CD14-positive monocyte (primary cell): Measurements from ENCODE around the gene NAGPA. TPM values are rescaled to one million over a fixed set of nuclear protein-coding genes. Genes with fewer than 3 reads are reported as not detected.
A peak's percentile ranks its signal among the peaks of the same experiment; 100 is the strongest.
"Not testable (repeated sequence)": the region's sequence is repeated elsewhere in the genome, so short reads cannot be mapped to it uniquely, and the experiment has no call there.

Experiments used
- DNase-seq, 3 donors: peaks; one replicate each; pipeline ENCODE4 v3.0.0-alpha.2; 2011 to 2022
- H2AFZ ChIP-seq: 2 replicates; pipeline ENCODE4 v1.6.0; 2012; ENCODE audit warnings: mild to moderate bottlenecking, low read depth, low read length, inconsistent platforms; ENCODE audit not compliant: insufficient read depth, poor library complexity, severe bottlenecking
- H3K27ac ChIP-seq, 2 donors: 1 replicate in 1 of 2; 2 replicates in 1 of 2; pipeline ENCODE4 v1.5.1; 2012 to 2013; ENCODE audit warnings: low read length in 2 of 2, control low read depth in 1 of 2, inconsistent platforms in 1 of 2, low read depth in 1 of 2, mild to moderate bottlenecking in 1 of 2
- H3K27me3 ChIP-seq, 2 donors: one replicate each; pipeline versions ENCODE4 v1.6.0 to v1.6.1; 2011 to 2013; ENCODE audit warnings: low read length in 2 of 2; ENCODE audit not compliant: control insufficient read depth in 2 of 2, insufficient read depth in 2 of 2
- H3K36me3 ChIP-seq, 2 donors: replicated peaks in 1 of 2; 1 replicate in 1 of 2; 2 replicates in 1 of 2; pipeline versions ENCODE4 v1.5.1 to v1.6.1; 2012 to 2013; ENCODE audit warnings: low read length in 2 of 2, control low read depth in 1 of 2, inconsistent platforms in 1 of 2, mild to moderate bottlenecking in 1 of 2; ENCODE audit not compliant: insufficient read depth in 2 of 2, control insufficient read depth in 1 of 2
- H3K4me1 ChIP-seq, 2 donors: 1 replicate in 1 of 2; 2 replicates in 1 of 2; pipeline versions ENCODE4 v1.5.1 to v1.6.1; 2012 to 2013; ENCODE audit warnings: low read length in 2 of 2, control low read depth in 1 of 2, inconsistent platforms in 1 of 2, mild to moderate bottlenecking in 1 of 2, moderate library complexity in 1 of 2; ENCODE audit not compliant: insufficient read depth in 2 of 2, control insufficient read depth in 1 of 2
- H3K4me2 ChIP-seq: replicated peaks from 2 replicates; pipeline ENCODE3; 2012; ENCODE audit warnings: low read length, moderate library complexity, mild to moderate bottlenecking; ENCODE audit not compliant: poor library complexity, severe bottlenecking; ENCODE audit errors: extremely low read depth
- H3K4me3 ChIP-seq, 3 experiments: fragments of 200-600 bp in 1 of 3; sonication (generic) in 1 of 3; replicated peaks in 1 of 3; 1 replicate in 2 of 3; 2 replicates in 1 of 3; pipeline ENCODE4 v1.5.1; 2011 to 2013; ENCODE audit warnings: low read length in 3 of 3, mild to moderate bottlenecking in 3 of 3, control low read depth in 2 of 3, low read depth in 2 of 3, inconsistent platforms in 1 of 3, moderate library complexity in 1 of 3
- H3K79me2 ChIP-seq: 2 replicates; pipeline ENCODE4 v1.6.0; 2012; ENCODE audit warnings: mild to moderate bottlenecking, control low read depth, inconsistent platforms, low read length, moderate library complexity; ENCODE audit not compliant: insufficient read depth
- H3K9ac ChIP-seq: 2 replicates; pipeline ENCODE4 v1.6.0; 2017; ENCODE audit warnings: low read length, mild to moderate bottlenecking; ENCODE audit not compliant: insufficient read depth, poor library complexity, severe bottlenecking
- H3K9me3 ChIP-seq, 2 donors: replicated peaks in 1 of 2; 1 replicate in 1 of 2; 2 replicates in 1 of 2; pipeline versions ENCODE4 v1.5.1 to v1.6.1; 2012 to 2013; ENCODE audit warnings: low read length in 2 of 2, control low read depth in 1 of 2; ENCODE audit not compliant: control insufficient read depth in 1 of 2, insufficient read depth in 1 of 2
- H4K20me1 ChIP-seq: 2 replicates; pipeline ENCODE4 v1.6.0; 2012; ENCODE audit warnings: mild to moderate bottlenecking, low read length, control low read depth, moderate library complexity; ENCODE audit not compliant: insufficient read depth
- H3K27ac Mint-ChIP-seq, 7 donors: one replicate each; pipeline ENCODE4 v1.8.0; 2020; ENCODE audit warnings: mild to moderate bottlenecking in 7 of 7, mixed read lengths in 7 of 7, moderate library complexity in 6 of 7, inconsistent platforms in 2 of 7
- H3K27me3 Mint-ChIP-seq, 3 donors: one replicate each; pipeline ENCODE4 v1.8.0; 2021 to 2022; ENCODE audit warnings: low read depth in 3 of 3, mild to moderate bottlenecking in 3 of 3, mixed read lengths in 3 of 3, moderate library complexity in 3 of 3, inconsistent platforms in 1 of 3
- H3K36me3 Mint-ChIP-seq, 2 donors: one replicate each; pipeline ENCODE4 v1.8.0; 2020; ENCODE audit warnings: mixed read lengths in 2 of 2, inconsistent platforms in 1 of 2, mild to moderate bottlenecking in 1 of 2
- H3K4me1 Mint-ChIP-seq: one replicate; pipeline ENCODE4 v1.8.0; 2020; ENCODE audit warnings: mild to moderate bottlenecking, mixed read lengths
- H3K4me3 Mint-ChIP-seq, 2 donors: one replicate each; pipeline ENCODE4 v1.8.0; 2020; ENCODE audit warnings: mild to moderate bottlenecking in 2 of 2, mixed read lengths in 2 of 2, moderate library complexity in 1 of 2
- H3K9me3 Mint-ChIP-seq, 7 donors: one replicate each; pipeline ENCODE4 v1.8.0; 2020 to 2022; ENCODE audit warnings: mixed read lengths in 7 of 7, mild to moderate bottlenecking in 6 of 7, moderate library complexity in 6 of 7, inconsistent platforms in 2 of 7
- CTCF ChIP-seq: fragments of 200-600 bp; IDR thresholded peaks from one replicate; pipeline ENCODE4 v1.8.0; 2022; ENCODE audit warnings: antibody characterized with exemption, mild to moderate bottlenecking
- WGBS: methylation state at CpG from one replicate; pipeline ENCODE4 v1.1.5; 2013; ENCODE audit warnings: missing lambda C conversion rate; ENCODE audit not compliant: insufficient coverage; 5-methylcytosine and 5-hydroxymethylcytosine counted together
- intact Hi-C, 2 donors: fragments of 100-400 bp; cut with micrococcal nuclease; formaldehyde crosslinking; loops; one replicate each; pipeline versions ENCODE4 v1.15.0 to v1.15.1; 2023
- polyA minus RNA-seq: library from RNA; depleted of rRNA, polyadenylated mRNA; stranded (reverse); fragments of >200 nt; gene quantifications from 2 replicates; pipeline ENCODE4 v1.2.3, GENCODE V29; 2012
- polyA plus RNA-seq, 3 donors: library from polyadenylated mRNA; depleted of rRNA in 1 of 3; unstranded in 2 of 3; stranded (reverse) in 1 of 3; fragments of 300-500 nt in 2 of 3; fragments of >200 nt in 1 of 3; fragmentation: Illumina TruSeq in 2 of 3; gene quantifications; 1 replicate in 2 of 3; 2 replicates in 1 of 3; pipeline ENCODE4 v1.2.3, GENCODE V29; 2012 to 2021
- total RNA-seq, 12 experiments: library from RNA in 1 of 12; stranded (reverse) in 1 of 12; fragments of 120-200 nt in 1 of 12; gene quantifications; one replicate each; pipeline ENCODE4 v1.2.4 and lab custom pipeline; 2013 to 2026; ENCODE audit warnings: mixed read lengths in 6 of 12, inconsistent platforms in 1 of 12

NAGPA gene
- 39.8 TPM for total RNA-seq (2013)
- polyA plus RNA-seq (10 to 100 TPM; 44.1 to 51.5 (median 44.9) TPM), polyA minus RNA-seq (28.7 and 47.9 TPM in 2 replicates), total RNA-seq (lab: John Stamatoyannopoulos, UW) (4.0 to 25.1 (median 16.6) reads per million in 11 experiments)

GRCh38 chr16:5033256-5034166 is at the start of gene NAGPA:
NAGPA (minus strand) TSS chr16:5033935; CDS start chr16:5033914, 21 bp downstream.
- H3K4me3 Mint-ChIP-seq: peak within 1 kb of the TSS; percentile 88 to 92
- Histone ChIP-seq H3K27me3 (no peaks in the 10 kb centered on the region), H2AFZ (peak within 1 kb of the TSS; percentile 93), H3K4me1 (peaks cover 18 to 21% of the 10 kb centered on the region in 2 donors), H3K9me3 (no peaks in the 10 kb centered on the region), H3K9ac (peak within 1 kb of the TSS; percentile 88), H3K27ac (peak within 1 kb of the TSS; percentile 79 to 88), H4K20me1 (peaks cover 14% of the 10 kb centered on the region), H3K4me2 (peak within 1 kb of the TSS; percentile 95), H3K36me3 (peaks cover 14 to 32% of the 10 kb centered on the region in 2 donors), H3K4me3 (peak within 1 kb of the TSS; percentile 66 to 93 (median 78)), H3K79me2 (peaks cover 8% of the 10 kb centered on the region)
- TF ChIP-seq CTCF: no peak
- peaks cover 0 to 2% (median 0%) of the 10 kb centered on the region in 7 donors for H3K9me3 Mint-ChIP-seq
- under 1% methylated on average over 96 of the region's 104 CpGs for WGBS
- peaks cover 27 to 30% of the 10 kb centered on the region in 2 donors for H3K36me3 Mint-ChIP-seq
- peaks cover 30% of the 10 kb centered on the region for H3K4me1 Mint-ChIP-seq
- intact Hi-C loops: no loop called here
- peaks cover 0 to 5% (median 0%) of the 10 kb centered on the region in 3 donors for H3K27me3 Mint-ChIP-seq
- DNase-seq: peak; percentile 72 to 75 (median 73)
- H3K27ac Mint-ChIP-seq: peak within 1 kb of the TSS; percentile 78 to 91 (median 81)

- DNase-seq, H3K4me1 ChIP-seq, H3K4me1 Mint-ChIP-seq, H3K27ac Mint-ChIP-seq, H2AFZ ChIP-seq, H3K4me3 Mint-ChIP-seq, H3K4me2 ChIP-seq, H3K27ac ChIP-seq, H3K9ac ChIP-seq, intact Hi-C loops, H3K27me3 Mint-ChIP-seq, H3K79me2 ChIP-seq, H3K4me3 ChIP-seq, H3K27me3 ChIP-seq, H4K20me1 ChIP-seq, H3K9me3 ChIP-seq, H3K9me3 Mint-ChIP-seq: not testable (repeated sequence)
- H3K36me3 Mint-ChIP-seq: peaks cover 58 to 95% of the 10 kb centered on the region in 2 donors
- H3K36me3 ChIP-seq: peaks cover 36 to 45% of the 10 kb centered on the region in 2 donors
- WGBS: 100% methylated on average over 3 of the region's 9 CpGs
Measured at GRCh38 chr16:5080996-5081395, 47.3 kb upstream of the NAGPA start.

GRCh38 chr16:5080461-5080860 is 46.7 kb upstream of the NAGPA start:
- peaks cover 62 to 95% of the 10 kb centered on the region in 2 donors for H3K36me3 Mint-ChIP-seq
- intact Hi-C loops: not testable (repeated sequence)

More at GRCh38 chr16:5080461-5080860, 46.7 kb upstream of the NAGPA start:
- not testable (repeated sequence) for H3K27me3 Mint-ChIP-seq, H4K20me1 ChIP-seq, H3K4me1 ChIP-seq, H3K27me3 ChIP-seq, H3K9me3 Mint-ChIP-seq, H3K79me2 ChIP-seq, H2AFZ ChIP-seq, H3K4me2 ChIP-seq, H3K9ac ChIP-seq, DNase-seq, H3K9me3 ChIP-seq, H3K4me1 Mint-ChIP-seq, H3K4me3 Mint-ChIP-seq, H3K4me3 ChIP-seq, H3K27ac ChIP-seq, H3K27ac Mint-ChIP-seq
- H3K36me3 ChIP-seq: peaks cover 39 to 46% of the 10 kb centered on the region in 2 donors
- WGBS: 100% methylated on average over 7 of the region's 12 CpGs
